K562 (cell line): ENCODE results near the gene IL23R. TPM values are rescaled to one million over a fixed set of nuclear protein-coding genes. Genes with fewer than 3 reads are reported as not detected.

Source experiments
- ATAC-seq: fragments of 200-7000 bp; cut with Tn5 transposase; 3 replicates; pipeline ENCODE4 v1.9.1; 2020; ENCODE audit warnings: moderate library complexity
- BruUV-seq: library from RNA; stranded (reverse); fragments of 400-500 nt; replicated peaks from 2 replicates; lab custom pipeline; 2021; lab: Mats Ljungman, UMichigan
- CTCF ChIA-PET: fragments of 300-600 bp; formaldehyde crosslinking; extraction: SDS; loops from one replicate; lab custom pipeline; 2021; ENCODE audit warnings: low intra/inter-chr PET ratio; lab: Yijun Ruan, JAX
- POLR2A ChIA-PET: fragments of 300-600, 350-650 bp; sonication (Branson Sonifier 250); formaldehyde crosslinking; extraction: SDS; loops from one replicate; lab custom pipeline; 2021; ENCODE audit warnings: antibody characterized with exemption, inconsistent platforms; lab: Yijun Ruan, JAX
- DNase-seq, 4 experiments: peaks; one replicate each; pipeline versions ENCODE4 v3.0.0 to v3.0.0-alpha.2; 2011 to 2018; ENCODE audit warnings: low spot score in 3 of 4, mixed read lengths in 3 of 4; ENCODE audit errors: extremely low read depth in 1 of 4
- FAIRE-seq: peaks from 2 replicates; lab custom pipeline; 2011; peaks lifted over from hg19 to GRCh38; lab: Jason Lieb, UNC
- H2AFZ ChIP-seq: 2 replicates; pipeline ENCODE4 v1.6.0; 2011; ENCODE audit warnings: low read depth, low read length, control low read depth, inconsistent platforms
- H3K27ac ChIP-seq: fragments of 200-600 bp; 3 replicates; pipeline ENCODE4 v1.8.0; 2011; ENCODE audit warnings: low read depth, mild to moderate bottlenecking, control low read depth, inconsistent platforms, low read length, moderate library complexity, mixed read lengths; ENCODE audit errors: extremely low read depth
- H3K27me3 ChIP-seq, 2 experiments: fragments of 300-600 bp in 1 of 2; 2 replicates in 1 of 2; 3 replicates in 1 of 2; pipeline versions ENCODE4 v1.6.0 to v1.8.0; 2011; ENCODE audit warnings: inconsistent platforms in 2 of 2, low read length in 2 of 2, mild to moderate bottlenecking in 1 of 2, mixed read lengths in 1 of 2, moderate library complexity in 1 of 2; ENCODE audit not compliant: control insufficient read depth in 2 of 2, insufficient read depth in 2 of 2
- H3K36me3 ChIP-seq: fragments of 300-600 bp; 3 replicates; pipeline ENCODE4 v1.8.0; 2011; ENCODE audit warnings: mild to moderate bottlenecking, low read length, inconsistent platforms; ENCODE audit not compliant: control insufficient read depth, insufficient read depth
- H3K4me1 ChIP-seq, 2 experiments: fragments of 200-600 bp in 1 of 2; replicated peaks in 1 of 2; 2 replicates in 1 of 2; 3 replicates in 1 of 2; pipeline versions ENCODE4 v1.5.1 to v1.8.0; 2011; ENCODE audit warnings: inconsistent platforms in 2 of 2, low read length in 2 of 2, mild to moderate bottlenecking in 1 of 2, mixed read lengths in 1 of 2, moderate library complexity in 1 of 2; ENCODE audit not compliant: control insufficient read depth in 2 of 2, insufficient read depth in 2 of 2
- H3K4me2 ChIP-seq: 2 replicates; pipeline ENCODE4 v1.6.1; 2011; ENCODE audit warnings: low read length, control low read depth, inconsistent platforms, mixed read lengths; ENCODE audit not compliant: insufficient read depth
- H3K4me3 ChIP-seq: fragments of 200-600 bp; sonication (generic), shearing (Covaris generic); 2 replicates; pipeline ENCODE4 v1.5.1; 2016; ENCODE audit warnings: control low read depth, inconsistent platforms
- H3K79me2 ChIP-seq: fragments of 200-600 bp; 3 replicates; pipeline ENCODE4 v1.8.0; 2011; ENCODE audit warnings: low read length, inconsistent platforms; ENCODE audit not compliant: control insufficient read depth, insufficient read depth
- H3K9ac ChIP-seq, 2 experiments: 2 replicates each; pipeline versions ENCODE4 v1.6.0 to v1.6.1; 2011; ENCODE audit warnings: low read depth in 2 of 2, low read length in 2 of 2, control low read depth in 1 of 2, inconsistent platforms in 1 of 2, mild to moderate bottlenecking in 1 of 2, mixed read lengths in 1 of 2; ENCODE audit not compliant: insufficient read depth in 1 of 2
- H3K9me1 ChIP-seq: one replicate; pipeline ENCODE4 v1.6.0; 2011; ENCODE audit warnings: inconsistent platforms, mild to moderate bottlenecking, low read length, moderate library complexity; ENCODE audit not compliant: control insufficient read depth, insufficient read depth
- H3K9me3 ChIP-seq: replicated peaks from 2 replicates; pipeline ENCODE4 v1.5.1; 2011; ENCODE audit warnings: low read depth, low read length, inconsistent platforms; ENCODE audit not compliant: control insufficient read depth, insufficient read depth
- H4K20me1 ChIP-seq: replicated peaks from 2 replicates; pipeline ENCODE4 v1.6.1; 2011; ENCODE audit warnings: low read length, inconsistent platforms, mixed read lengths; ENCODE audit not compliant: control insufficient read depth, insufficient read depth
- ATF4 ChIP-seq: fragments of 450-650 bp; formaldehyde crosslinking; IDR thresholded peaks from 2 replicates; pipeline ENCODE4 v1.4.0; 2022; ENCODE audit warnings: mild to moderate bottlenecking, moderate library complexity
- DDX20 ChIP-seq: fragments of 450-650 bp; IDR thresholded peaks from 2 replicates; pipeline ENCODE4 v1.6.1; 2016; ENCODE audit warnings: missing genetic modification characterization, low read depth, mild to moderate bottlenecking, missing compliant biosample characterization, moderate library complexity
- DMBX1 ChIP-seq: fragments of 250-450 bp; sonication (Bioruptor Pico); IDR thresholded peaks from 2 replicates; pipeline ENCODE4 v1.8.0; 2022; ENCODE audit warnings: inconsistent platforms, mild to moderate bottlenecking, moderate library complexity, borderline replicate concordance
- ETS2 ChIP-seq: IDR thresholded peaks from 2 replicates; pipeline ENCODE4 v1.6.1; 2016; ENCODE audit warnings: borderline replicate concordance, missing genetic modification characterization, mild to moderate bottlenecking, moderate library complexity, missing compliant biosample characterization; ENCODE audit not compliant: poor library complexity, severe bottlenecking
- HDAC8 ChIP-seq: fragments of 450-650 bp; IDR thresholded peaks from 2 replicates; pipeline ENCODE4 v1.6.1; 2016; ENCODE audit warnings: mild to moderate bottlenecking, missing genetic modification characterization, moderate library complexity, missing compliant biosample characterization
- PHB ChIP-seq: fragments of 250-450 bp; sonication (Bioruptor Pico); IDR thresholded peaks from 2 replicates; pipeline ENCODE4 v1.5.0; 2021
- PKNOX1 ChIP-seq: fragments of 450-650 bp; IDR thresholded peaks from 2 replicates; pipeline ENCODE4 v1.6.1; 2016
- POLR2A ChIP-seq: fragments of 450-650 bp; conservative IDR thresholded peaks from 2 replicates; pipeline ENCODE4 v1.6.1; 2016
- SMAD3 ChIP-seq: fragments of 450-650 bp; formaldehyde crosslinking; conservative IDR thresholded peaks from 2 replicates; pipeline ENCODE4 v1.4.0; 2020; ENCODE audit warnings: mild to moderate bottlenecking
- SMAD4 ChIP-seq: fragments of 250-450 bp; sonication (Bioruptor Pico); conservative IDR thresholded peaks from 2 replicates; pipeline ENCODE4 v1.8.0; 2021; ENCODE audit warnings: inconsistent platforms, mild to moderate bottlenecking, moderate library complexity
- TEAD1 ChIP-seq, 2 experiments: fragments of 450-650 bp in 1 of 2; sonication (generic) in 1 of 2; formaldehyde crosslinking; IDR thresholded peaks; 2 replicates each; pipeline versions ENCODE4 v1.4.0 to v1.8.0; 2020 to 2022; ENCODE audit warnings: mild to moderate bottlenecking in 2 of 2, missing genetic modification reagents in 1 of 2
- ZKSCAN8 ChIP-seq: fragments of 200-800 bp; sonication (Bioruptor generic); IDR thresholded peaks from 2 replicates; pipeline ENCODE4 v1.6.1; 2016; ENCODE audit warnings: missing genetic modification characterization, missing compliant biosample characterization
- ZNF133 ChIP-seq: fragments of 250-450 bp; sonication (Bioruptor Pico); IDR thresholded peaks from 2 replicates; pipeline ENCODE4 v1.4.0; 2020; ENCODE audit warnings: mild to moderate bottlenecking
- ZNF592 ChIP-seq: fragments of 450-650 bp; IDR thresholded peaks from 2 replicates; pipeline ENCODE4 v1.6.1; 2017; ENCODE audit warnings: antibody characterized with exemption, mild to moderate bottlenecking
- ZNF778 ChIP-seq: fragments of 450-650 bp; formaldehyde crosslinking; IDR thresholded peaks from 2 replicates; pipeline ENCODE4 v1.4.0; 2020; ENCODE audit warnings: mild to moderate bottlenecking, moderate library complexity
- WGBS: fragments of 100-300 bp; shearing (Covaris generic); methylation state at CpG from one replicate; pipeline ENCODE4 v1.1.6; 2016; ENCODE audit warnings: low coverage, mixed read lengths; ENCODE audit not compliant: insufficient coverage; ENCODE audit errors: missing lambda C conversion rate; 5-methylcytosine and 5-hydroxymethylcytosine counted together
- in situ Hi-C: fragments of 300-500 bp; cut with MboI; formaldehyde crosslinking; loops from 4 replicates; pipeline ENCODE4 v1.15.0; 2018; ENCODE audit warnings: inconsistent platforms, mixed read lengths
- intact Hi-C: fragments of 100-400 bp; cut with micrococcal nuclease; formaldehyde crosslinking; loops from 2 replicates; pipeline ENCODE4 v1.14.2; 2022
- polyA plus RNA-seq, 8 experiments: library from polyadenylated mRNA; depleted of rRNA in 4 of 8; stranded (reverse) in 5 of 8; unstranded in 3 of 8; fragments of >200 nt; fragmentation: Nextera tagmentation in 2 of 8; fragmentation: Illumina TruSeq in 1 of 8; extraction: Ambion mirVana in 2 of 8; extraction: Trizol in 1 of 8; gene quantifications; 2 replicates each; pipeline versions ENCODE4 v1.2.1 to v1.2.3, GENCODE V29; 2011 to 2014; ENCODE audit warnings: inconsistent platforms in 1 of 8, missing spikeins in 1 of 8
- total RNA-seq, 7 experiments: library from RNA; depleted of rRNA in 6 of 7; stranded (reverse); fragments of >200 nt in 6 of 7; fragmentation: Illumina TruSeq in 2 of 7; extraction: Trizol in 2 of 7; gene quantifications; 2 replicates each; pipeline versions ENCODE4 v1.2.1 to v1.2.3, GENCODE V29; 2011 to 2021; ENCODE audit warnings: low replicate concordance in 1 of 7
- TF ChIP-seq, protein P1 (sequence below): fragments of 450-650 bp; IDR thresholded peaks from 2 replicates; pipeline ENCODE4 v1.6.1; 2018; ENCODE audit warnings: mild to moderate bottlenecking, low read depth; ENCODE audit not compliant: partially characterized antibody

IL23R gene
- total and polyA plus RNA-seq, 9 of the 15 experiments (the other 6 are each of a cell fraction or from before 2014, with no cell fraction given), result 4.4 to 52.7 (median 22.8) TPM

DNA sequence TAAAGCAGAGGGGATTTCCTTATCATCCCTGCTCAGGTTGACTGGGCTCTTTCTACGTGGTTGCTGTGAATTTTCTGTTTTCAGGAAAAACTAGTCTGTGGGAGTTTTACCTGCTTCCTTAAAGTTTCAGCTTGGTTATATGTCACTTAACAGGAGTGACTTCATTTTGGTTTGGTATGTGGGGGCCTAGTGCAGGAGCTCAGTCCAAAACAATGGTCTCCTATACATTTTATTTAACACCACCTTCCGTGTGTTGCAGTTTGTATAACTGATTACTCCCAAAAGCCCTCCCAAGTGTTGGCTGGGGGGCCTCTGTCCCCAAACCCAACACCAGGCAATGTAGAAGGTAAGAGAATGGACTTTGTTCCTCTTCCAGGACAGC is 5.3 kb downstream of the IL23R start:
- intact Hi-C loops (loop anchor here (5.0 kb wide), 1 partner anchor 41 kb away; no protein-coding TSS in a partner anchor), in situ Hi-C loops (no loop called here)
- POLR2A ChIA-PET, result interaction anchor here (1.0 to 1.6 kb wide), 2 partner anchors 9 to 23 kb away, joined by 3 to 6 read pairs; no protein-coding TSS in a partner anchor
- no peak for FAIRE-seq
- H3K4me2 ChIP-seq, result no peak overlapping the region
- BruUV-seq, result no TSS peak
- H3K4me1 ChIP-seq, result peaks cover 0 to 3% of the 10 kb centered on the region in 2 experiments; a peak in 2 of 5 replicates
- no peaks in the 10 kb centered on the region for H3K36me3 ChIP-seq
- H3K4me3 ChIP-seq, result no peak overlapping the region
- no peaks in the 10 kb centered on the region for H3K79me2 ChIP-seq
- 9% methylated on average over 2 of the region's 2 CpGs for WGBS
- H3K27me3 ChIP-seq, result no peaks in the 10 kb centered on the region
- no peaks in the 10 kb centered on the region for H3K9me1 ChIP-seq
- H3K27ac ChIP-seq, result no peak overlapping the region
- H3K9me3 ChIP-seq, result no peaks in the 10 kb centered on the region
- no peaks in the 10 kb centered on the region for H4K20me1 ChIP-seq
- peak overlapping the region; percentile 49 for H2AFZ ChIP-seq
- DNase-seq, result no peak
- CTCF ChIA-PET, result no interaction called here
- peak; percentile 46 for ATAC-seq
- no peak overlapping the region for H3K9ac ChIP-seq
- TF ChIP-seq DMBX1 (CRISPR knock-in tag), result peak; percentile 82
- no peak for TF ChIP-seq HDAC8
- TF ChIP-seq PHB, result no peak
- TF ChIP-seq TEAD1 (CRISPR knock-in tag; IDR thresholded peaks at IDR 0.05), result 0 out of 4 replicates have a peak, but pooled peaks of 1 of the 2 experiments have one; percentile 26
- TF ChIP-seq ETS2, result no peak
- no peak for TF ChIP-seq ZNF778
- TF ChIP-seq, protein P1, sequence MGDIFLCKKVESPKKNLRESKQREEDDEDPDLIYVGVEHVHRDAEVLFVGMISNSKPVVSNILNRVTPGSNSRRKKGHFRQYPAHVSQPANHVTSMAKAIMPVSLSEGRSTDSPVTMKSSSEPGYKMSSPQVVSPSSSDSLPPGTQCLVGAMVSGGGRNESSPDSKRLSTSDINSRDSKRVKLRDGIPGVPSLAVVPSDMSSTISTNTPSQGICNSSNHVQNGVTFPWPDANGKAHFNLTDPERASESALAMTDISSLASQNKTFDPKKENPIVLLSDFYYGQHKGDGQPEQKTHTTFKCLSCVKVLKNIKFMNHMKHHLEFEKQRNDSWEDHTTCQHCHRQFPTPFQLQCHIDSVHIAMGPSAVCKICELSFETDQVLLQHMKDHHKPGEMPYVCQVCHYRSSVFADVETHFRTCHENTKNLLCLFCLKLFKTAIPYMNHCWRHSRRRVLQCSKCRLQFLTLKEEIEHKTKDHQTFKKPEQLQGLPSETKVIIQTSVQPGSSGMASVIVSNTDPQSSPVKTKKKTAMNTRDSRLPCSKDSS, result no peak
- no peak for TF ChIP-seq POLR2A
- no peak for TF ChIP-seq PKNOX1
- no peak for TF ChIP-seq ZNF133 (CRISPR knock-in tag)
- no peak for TF ChIP-seq ZKSCAN8 (CRISPR knock-in tag)
- TF ChIP-seq SMAD4 (CRISPR knock-in tag), result peak; percentile 67
- peak; percentile 18; the same call in 1 of the 2 replicates for TF ChIP-seq DDX20 (tag)
- no peak for TF ChIP-seq SMAD3 (CRISPR knock-in tag)
- no peak for TF ChIP-seq ATF4 (CRISPR knock-in tag)
- peak; percentile 87 for TF ChIP-seq ZNF592
